NCI-H1694 (cell line): ENCODE data around the gene EVA1A.

Experiments used
- DNase-seq: peaks from one replicate; lab custom pipeline; 2025; lab: John Stamatoyannopoulos, UW

Gene EVA1A

GRCh38 chr2:75589391-75590105 is 28.8 kb upstream of the EVA1A start:
- no peak for DNase-seq

GRCh38 chr2:75587954-75588587 is 27.3 kb upstream of the EVA1A start:
- DNase-seq: no peak

GRCh38 chr2:75586971-75587370 is 26.2 kb upstream of the EVA1A start:
- no peak for DNase-seq

GRCh38 chr2:75582840-75583239 is 22.1 kb upstream of the EVA1A start:
- DNase-seq: no peak

- no peak for DNase-seq
These were observed 19.9 kb upstream of the EVA1A start for GRCh38 chr2:75580606-75581005.

- DNase-seq: no peak
These were observed 19.4 kb upstream of the EVA1A start for GRCh38 chr2:75580156-75580555.

GRCh38 chr2:75579186-75579585 is 18.4 kb upstream of the EVA1A start:
- no peak for DNase-seq

GRCh38 chr2:75577280-75577679 is 16.5 kb upstream of the EVA1A start:
- no peak for DNase-seq

GRCh38 chr2:75574106-75574505 is 13.4 kb upstream of the EVA1A start:
- no peak for DNase-seq

GRCh38 chr2:75573145-75573878 is 12.6 kb upstream of the EVA1A start:
- DNase-seq: no peak

- no peak for DNase-seq
These were observed 11.1 kb upstream of the EVA1A start for GRCh38 chr2:75571730-75572430.

- DNase-seq: no peak
These were observed 10.4 kb upstream of the EVA1A start for GRCh38 chr2:75570948-75571729.

- no peak for DNase-seq
These were observed 9.5 kb upstream of the EVA1A start for GRCh38 chr2:75570024-75570947.

GRCh38 chr2:75569546-75569945 is 8.8 kb upstream of the EVA1A start:
- no peak for DNase-seq

- no peak for DNase-seq
These were observed 7.4 kb upstream of the EVA1A start for GRCh38 chr2:75568174-75568573.

- no peak for DNase-seq
These were observed 5.0 kb upstream of the EVA1A start for GRCh38 chr2:75565472-75566462.

GRCh38 chr2:75564713-75565359 is 4.1 kb upstream of the EVA1A start:
- no peak for DNase-seq

- no peak for DNase-seq
These were observed 3.4 kb upstream of the EVA1A start for GRCh38 chr2:75564026-75564688.
